NCI-H2196 (cell line): ENCODE measurements around the gene HDAC4.
"Not testable (repeated sequence)": the region's sequence is repeated elsewhere in the genome, so short reads cannot be mapped to it uniquely, and the experiment has no call there.

Experiments used
- DNase-seq: peaks from one replicate; lab custom pipeline; 2025; ENCODE audit not compliant: unreplicated experiment; lab: John Stamatoyannopoulos, UW

Gene HDAC4

DNA sequence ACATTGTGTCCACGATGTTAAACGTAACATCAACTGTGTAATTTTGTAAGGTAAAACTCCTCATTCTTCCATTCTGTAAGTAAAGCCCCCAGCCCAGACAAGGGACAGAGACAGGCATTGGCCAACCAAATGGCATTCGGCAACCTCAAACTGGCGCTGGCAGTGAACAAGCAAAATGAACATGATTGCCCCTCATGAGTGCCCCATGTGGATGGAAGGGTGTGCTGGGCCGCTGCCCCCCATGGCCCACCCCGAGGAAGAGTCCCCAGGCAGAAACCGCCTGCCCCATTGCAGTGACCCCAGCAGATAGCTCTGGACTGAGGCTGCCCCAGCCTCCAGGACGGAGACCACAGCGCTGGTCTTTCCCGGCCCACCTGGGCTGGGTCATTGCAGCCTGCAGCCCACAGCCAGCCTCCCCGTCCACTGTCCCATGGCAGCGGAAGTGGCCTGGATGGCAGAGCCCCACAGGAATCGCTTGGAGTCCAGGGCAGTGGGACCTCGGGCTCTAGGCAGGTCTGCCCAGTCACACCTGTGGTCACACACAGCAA, 220.2 kb downstream of the HDAC4 start:
- DNase-seq: no peak

DNA sequence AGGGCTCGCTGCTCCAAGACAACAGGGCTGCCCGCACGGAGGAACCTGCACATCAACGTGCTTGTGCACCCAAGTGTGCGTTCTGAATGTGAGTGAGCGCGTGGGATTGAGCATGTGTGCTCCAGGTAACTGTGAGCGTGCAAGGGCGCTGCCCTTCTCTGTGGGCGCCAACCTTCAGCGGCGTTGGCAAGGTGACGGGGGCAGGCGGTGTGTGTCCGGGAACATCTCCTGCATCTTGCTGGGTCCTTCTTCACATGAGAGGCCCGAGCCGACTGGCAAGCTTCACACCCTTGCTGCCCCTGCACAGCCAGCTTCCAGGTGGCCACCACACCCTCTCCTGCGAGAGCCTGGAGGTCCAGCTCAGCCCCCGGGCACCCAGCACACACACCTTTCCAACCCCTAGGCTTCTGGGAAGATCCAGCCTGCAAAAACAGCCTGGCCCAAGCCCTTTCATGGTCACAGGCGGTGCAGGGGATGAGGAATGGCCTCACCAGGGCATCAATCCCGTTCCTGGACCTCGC, 220.9 kb downstream of the HDAC4 start:
- DNase-seq: no peak

DNA sequence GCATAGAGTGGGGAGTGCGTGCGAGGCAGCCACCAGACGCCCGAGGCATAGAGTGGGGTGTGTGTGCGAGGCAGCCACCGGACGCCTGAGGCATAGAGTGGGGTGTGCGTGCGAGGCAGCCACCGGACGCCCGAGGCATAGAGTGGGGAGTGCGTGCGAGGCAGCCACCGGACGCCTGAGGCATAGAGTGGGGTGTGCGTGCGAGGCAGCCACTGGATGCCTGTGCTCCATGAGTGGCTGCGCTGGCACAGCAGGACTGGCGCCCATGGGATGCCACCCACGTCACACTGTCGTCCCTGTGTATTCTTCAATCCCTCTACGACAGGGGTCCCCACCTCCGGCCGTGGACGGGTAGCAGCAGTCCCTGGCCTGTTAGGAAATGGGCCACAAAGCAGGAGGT, 221.9 kb downstream of the HDAC4 start:
- no peak for DNase-seq

DNA sequence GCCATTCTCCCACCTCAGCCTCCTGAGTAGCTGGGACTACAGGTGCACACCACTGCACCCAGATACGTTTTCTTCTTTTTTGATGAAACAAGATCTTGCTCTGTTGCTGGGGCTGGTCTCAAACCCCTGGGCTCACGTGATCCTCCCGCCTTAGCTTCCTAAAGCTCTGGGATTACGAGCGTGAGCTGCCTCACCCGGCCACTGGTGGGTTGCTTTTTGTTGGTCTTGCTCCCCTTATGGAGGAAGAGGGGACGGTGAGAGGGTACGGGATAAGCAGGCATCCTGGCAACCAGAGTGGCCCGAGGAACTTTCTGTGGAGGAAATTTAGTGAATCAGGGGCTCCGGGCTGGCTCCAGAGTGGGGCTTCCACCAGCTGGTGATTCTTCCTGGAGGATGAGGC, 222.3 kb downstream of the HDAC4 start:
- no peak for DNase-seq

DNA sequence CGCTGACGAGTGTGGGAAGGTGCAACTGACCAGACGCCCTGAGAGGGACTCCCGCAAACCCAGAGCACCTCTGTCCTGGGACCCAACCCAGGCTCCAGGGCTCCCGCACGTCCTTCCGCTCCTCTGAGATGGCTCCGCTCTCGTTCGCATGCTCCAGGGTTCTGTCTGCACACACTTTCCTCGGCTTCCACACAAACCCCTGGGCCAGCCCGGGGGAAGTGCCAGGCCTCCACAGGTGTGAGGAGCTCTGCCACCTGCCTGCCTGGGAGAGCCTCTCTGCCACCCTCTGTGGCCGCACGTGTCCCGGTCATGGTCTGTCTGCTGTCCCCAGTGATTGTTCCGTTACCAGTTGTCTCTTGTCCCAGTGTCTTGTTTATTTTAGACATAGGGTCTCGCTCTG, 222.9 kb downstream of the HDAC4 start:
- no peak for DNase-seq

DNA sequence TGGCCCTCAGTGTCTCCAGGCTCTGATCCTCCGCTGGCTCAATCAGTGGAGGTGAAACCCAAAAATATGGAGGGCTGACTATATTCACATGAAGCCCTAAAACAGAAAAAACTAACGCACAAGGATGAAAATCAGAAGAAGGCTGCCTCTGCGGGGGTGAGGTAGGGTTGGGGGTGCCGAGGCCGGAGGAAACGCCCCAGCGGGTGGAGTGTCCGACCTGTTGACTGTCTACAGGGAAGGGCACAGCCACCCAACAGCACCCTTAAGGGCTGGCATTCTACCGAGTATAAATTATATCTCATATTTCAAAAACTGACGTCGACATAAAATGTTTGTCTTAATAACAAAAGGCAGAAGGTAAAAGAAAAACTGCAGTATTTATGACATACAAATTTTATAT, 223.5 kb downstream of the HDAC4 start:
- no peak for DNase-seq

DNA sequence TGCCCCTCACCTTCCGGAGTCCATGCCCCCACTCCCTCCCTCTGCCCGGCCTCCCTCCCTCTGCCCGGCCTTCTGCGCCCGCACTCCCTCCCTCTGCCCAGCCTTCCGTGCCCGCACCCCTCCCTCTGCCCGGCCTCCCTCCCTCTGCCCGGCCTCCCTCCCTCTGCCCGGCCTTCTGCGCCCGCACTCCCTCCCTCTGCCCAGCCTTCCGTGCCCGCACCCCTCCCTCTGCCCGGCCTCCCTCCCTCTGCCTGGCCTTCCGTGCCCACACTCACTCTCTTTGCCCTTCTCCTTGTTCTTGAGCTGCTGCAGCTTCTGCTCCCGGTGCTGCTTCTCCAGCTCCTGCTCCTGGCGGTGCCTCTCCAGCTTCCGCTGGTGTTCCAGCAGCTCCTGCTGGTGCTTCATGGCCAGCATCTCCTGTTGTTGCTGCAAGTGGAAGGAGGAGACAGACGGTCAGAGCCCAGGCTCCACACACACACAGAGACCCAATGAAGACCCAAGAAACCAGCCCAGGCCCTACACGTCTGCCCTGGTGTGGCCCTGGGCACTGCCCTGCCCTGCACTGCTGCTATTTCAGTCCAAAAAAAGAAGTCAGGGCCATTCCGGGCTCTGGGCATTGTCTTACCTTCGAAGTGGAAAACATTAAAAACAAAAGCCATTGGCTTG, 224.5 kb downstream of the HDAC4 start:
- DNase-seq: not testable (repeated sequence)

DNA sequence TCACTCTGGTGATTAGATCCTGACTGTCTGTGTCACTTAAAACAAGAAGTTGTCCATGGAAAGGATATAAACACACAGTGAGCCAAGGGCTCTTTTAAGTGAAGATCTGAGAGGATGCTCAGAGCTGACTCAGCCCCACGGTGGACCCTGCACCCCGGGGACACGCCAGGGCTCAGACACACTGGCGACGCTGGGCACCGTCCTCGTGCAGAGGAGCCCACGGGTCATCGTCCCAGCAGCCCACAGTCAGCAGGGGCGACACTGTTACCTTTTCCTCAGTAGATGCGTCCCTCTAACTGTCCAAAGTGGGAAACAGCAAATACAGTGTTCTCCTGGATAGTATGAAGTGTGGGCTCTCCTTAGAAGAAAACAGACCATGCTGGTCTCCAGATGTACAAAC, 225.6 kb downstream of the HDAC4 start:
- DNase-seq: no peak

DNA sequence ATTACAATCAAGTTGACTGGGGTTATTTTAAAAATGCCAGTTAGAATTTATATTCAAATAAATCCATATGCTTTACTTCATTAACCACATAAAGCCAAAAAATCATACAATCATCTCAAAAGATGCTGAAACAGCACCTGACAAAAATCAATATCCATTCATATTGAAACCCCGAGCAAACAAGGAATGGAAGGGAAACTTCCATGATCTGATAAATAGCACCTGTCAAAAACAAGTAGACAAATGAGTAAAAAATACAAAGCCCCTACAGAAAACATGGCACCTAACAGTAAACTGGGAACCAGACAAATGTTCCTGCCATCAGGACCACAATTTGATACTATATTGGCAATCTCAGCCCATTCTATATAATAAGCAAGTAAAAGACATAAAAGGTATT, 227.5 kb downstream of the HDAC4 start:
- DNase-seq: no peak

DNA sequence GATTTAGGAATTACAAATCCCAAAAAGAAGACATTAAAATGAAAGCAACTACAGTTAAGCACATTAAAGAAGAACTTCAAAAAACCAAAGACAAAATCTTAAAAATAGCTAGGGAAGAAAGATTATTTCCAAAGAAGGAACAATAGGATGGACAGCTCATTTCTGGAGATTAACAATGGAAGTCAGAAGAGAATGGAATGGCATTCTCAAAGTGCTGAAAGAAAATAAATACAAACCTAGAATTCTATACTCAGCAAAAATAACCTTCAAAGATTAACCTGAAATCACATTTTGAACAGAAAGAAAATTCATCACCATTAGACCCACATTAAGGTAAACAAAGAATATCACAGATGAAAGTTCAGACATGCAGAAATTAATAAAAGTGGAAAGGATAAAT, 229.2 kb downstream of the HDAC4 start:
- no peak for DNase-seq

DNA sequence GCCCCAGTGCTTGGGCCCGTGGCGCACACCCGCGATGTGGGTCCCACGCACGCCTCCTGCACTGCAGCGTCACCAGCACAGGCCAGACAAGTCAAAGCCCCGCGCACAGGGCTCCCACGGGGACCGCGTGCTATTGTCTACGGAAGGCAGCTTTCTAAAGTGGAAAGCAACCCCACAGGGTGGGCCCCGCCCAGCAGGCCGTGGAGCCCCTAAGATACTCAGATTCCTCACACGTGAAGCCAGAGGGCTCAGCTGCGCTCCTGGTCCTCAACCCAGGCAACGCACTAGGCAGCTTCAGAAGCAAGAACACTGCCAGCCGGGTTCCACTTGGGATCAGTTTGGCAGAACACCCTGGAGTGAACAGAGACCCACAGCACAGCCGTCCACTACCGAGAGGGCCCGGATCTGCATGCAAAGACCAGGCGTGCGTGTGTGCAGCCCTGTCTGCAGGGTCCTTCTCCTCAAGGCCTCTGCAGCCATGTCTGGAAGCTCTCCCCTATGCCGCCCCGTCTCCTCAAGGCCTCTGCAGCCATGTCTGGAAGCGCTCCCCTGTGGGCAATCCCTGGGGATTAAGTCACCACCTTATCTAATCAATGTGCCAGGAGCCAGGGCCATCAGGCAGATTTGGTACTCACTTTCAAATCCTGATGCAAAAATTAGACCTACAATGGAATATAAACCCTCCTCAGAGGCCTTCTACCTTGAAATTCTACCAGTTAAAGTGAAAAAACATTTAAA, 231.3 kb downstream of the HDAC4 start:
- no peak for DNase-seq

DNA sequence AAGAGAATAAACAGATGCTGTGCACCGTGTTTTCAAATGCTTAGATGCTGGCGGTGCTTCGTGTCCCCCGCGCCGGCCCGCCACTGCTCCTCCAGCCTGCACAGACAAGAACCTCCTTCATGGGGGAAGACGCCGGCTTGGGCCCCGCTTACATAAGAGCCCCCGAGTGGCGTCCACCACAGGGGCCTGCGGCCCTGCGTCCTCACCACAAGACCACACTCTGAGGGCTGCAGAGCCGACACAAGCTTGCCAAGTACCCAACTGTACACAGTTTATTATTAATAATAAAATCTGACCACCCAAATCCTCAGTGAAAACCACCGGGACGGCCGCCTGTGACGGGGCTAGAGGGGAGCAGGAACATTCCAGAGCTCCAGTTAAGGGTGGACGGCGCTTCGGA, 232.2 kb downstream of the HDAC4 start:
- no peak for DNase-seq

DNA sequence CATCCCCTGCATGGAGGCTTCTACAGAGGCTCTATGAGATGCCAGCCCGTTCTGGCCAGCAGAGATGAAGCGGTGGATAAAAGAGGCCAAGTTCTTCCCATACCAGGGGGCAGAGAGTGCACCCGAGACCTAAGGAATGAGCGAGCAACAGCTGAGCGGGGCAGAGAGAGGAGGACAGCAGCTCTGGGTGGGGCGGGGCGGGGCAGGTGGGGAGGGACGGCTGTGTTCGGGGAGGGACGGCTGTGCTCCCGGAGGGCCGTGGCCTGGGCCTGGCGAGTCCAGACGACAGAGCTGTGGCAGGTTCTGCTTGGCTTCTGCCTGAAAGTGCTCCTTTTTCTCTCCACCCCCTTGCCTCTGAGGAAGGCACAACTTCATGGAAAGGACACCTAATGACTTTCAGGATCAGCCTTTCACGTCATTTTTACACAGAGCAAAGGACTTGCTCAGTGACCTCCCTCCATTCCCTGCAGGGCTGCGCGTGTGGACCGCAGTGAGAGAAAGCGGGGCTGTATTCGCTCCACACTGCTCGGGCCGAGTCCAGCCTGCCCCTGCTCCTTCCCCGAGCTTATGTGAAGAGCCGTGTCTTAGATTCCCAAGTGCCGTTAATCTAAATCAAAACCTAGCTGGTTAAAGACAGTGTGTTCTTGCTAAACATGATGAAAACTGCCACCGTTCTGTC, 232.9 kb downstream of the HDAC4 start:
- DNase-seq: no peak

DNA sequence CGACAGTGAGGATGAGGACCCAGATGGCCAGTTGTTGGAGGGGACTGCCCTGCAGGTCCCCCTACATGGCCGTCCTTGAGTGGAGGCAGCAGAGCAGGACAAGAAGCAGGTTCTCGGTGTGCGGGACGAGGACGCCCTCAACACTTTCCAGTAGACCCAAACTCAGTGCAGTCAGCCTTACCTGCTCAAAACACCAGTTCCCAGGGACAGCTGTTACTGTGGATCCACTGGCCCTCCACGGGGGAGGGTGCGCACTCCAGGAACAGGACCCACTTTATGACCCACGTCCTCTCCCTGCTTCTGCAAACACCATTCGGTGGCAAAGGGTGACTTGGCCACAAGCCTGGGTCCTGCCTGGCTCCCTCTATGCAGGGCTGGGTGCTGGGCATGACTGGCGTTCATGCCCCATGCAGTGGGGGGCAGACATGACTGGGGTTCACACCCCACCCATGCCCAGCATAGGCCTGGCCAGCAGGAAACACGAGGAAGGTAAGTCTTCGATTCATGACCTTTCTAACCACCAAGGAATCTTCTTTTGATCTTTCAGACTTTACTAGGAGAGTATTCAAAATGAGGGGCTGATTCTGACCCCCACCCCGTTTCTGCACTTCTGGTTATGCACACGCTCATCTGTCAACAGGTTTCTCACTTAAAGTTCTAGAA, 233.7 kb downstream of the HDAC4 start:
- no peak for DNase-seq

DNA sequence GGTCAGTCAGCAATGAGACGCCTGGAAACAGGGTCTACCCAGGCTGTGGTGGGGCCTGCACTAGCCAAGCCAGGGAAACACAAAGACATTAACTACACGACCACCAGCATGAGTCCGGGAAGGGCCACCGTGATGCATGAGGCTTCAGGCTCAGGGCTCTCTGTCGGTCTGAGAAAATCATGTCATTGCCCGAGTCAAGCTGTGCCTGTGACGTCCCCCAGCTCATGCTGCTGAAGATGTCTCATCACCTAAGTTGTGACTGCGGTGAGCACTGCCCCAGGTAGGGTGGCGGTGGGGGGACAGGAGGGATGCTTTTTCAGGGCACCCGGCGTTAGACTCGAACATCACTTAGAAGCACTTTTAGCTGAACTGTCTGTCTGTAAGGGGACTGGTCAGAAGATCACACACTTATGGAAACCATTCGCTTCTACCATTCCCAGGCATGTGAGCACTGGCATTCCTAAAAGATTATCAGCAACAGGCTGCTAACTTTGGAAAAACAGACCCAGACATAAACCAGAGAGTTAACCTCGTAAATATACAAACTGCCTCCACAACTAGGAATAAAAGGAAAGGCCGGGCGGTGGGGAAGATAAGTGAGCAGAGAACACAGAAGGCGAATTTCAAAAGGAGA, 234.5 kb downstream of the HDAC4 start:
- no peak for DNase-seq

DNA sequence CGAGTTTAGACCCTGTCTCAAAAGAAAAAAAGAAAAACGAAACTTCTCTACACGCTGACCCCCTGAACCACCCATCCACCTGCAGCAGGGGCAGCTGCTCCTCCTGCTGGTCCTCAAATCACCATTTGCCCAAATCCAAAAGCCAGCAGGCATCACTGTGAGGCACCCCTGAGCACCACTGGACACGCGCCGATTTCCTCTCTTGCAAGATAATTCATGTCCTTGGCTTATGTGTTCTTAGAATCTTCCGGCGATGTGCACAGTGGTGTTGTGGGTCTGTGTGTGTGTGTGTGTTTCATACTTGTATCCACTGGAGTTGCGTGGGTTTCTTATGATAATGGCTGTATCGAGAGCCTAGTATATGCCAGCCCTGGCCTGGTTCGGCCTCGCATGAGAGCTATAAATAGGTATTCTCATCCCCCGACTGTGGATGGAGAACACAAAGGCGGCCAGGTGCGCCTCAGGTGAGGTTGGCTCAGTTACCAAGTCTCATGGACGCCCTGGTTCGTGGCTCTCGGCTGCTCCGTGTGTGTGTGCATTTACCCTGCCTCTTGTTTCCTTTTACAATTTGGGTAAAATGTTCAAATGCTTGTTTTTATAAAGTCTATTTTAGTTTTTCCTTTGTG, 235.5 kb downstream of the HDAC4 start:
- no peak for DNase-seq

DNA sequence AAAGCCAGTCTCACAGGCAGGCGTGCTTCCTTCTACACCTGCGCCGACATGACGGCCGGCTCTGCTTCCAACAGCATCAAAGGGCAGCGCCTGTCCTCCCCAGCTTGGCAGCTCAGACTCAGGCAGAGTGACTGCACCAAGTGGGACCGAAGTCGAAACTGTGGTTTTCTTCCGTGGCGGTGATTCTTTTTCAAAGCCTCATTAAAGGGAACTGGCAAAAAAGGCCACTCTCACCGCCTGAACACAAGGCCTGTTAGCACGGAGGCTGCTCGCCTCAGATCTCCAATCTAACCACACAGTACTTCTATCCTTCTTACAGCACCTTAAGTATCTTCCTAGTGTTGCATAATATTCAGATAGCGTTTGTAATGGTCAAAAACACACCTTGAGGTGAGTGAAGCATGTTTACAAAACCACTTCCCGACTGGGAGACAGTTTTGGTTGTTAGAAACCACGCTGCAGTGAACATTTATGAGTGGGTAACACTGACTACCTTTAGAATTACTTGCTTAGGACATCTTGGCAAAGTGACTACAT, 236.4 kb downstream of the HDAC4 start:
- no peak for DNase-seq

DNA sequence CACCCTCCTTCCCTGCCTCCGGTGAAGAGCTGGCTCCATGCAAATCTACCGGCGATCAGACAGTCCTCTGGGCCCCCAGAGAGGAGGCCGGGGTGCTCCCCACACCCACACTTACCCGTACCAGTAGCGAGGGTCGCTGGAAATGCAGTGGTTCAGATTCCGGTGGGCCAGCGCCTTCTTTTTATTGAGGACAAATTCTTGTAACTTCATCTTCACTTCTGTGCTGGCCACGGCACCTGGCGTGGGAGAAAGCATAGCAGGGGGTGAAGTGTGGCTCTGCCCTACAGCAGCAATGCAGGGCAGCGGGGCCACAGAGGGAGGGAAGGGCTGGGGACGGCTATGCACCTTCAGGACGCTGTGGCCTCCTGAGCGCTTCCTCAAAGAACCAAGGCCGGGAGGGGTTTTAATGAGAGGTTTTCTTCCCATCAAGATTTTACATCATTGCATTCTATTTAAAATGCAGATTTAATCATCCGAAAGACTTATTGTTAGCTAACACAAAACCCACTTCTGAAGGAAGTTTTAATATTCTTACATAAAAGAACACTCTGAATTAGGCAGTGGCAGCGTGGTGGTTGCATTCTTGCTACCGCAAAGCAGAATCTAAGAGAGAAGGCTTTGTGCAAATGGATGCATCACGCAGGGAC, 237.0 kb downstream of the HDAC4 start:
- DNase-seq: no peak

DNA sequence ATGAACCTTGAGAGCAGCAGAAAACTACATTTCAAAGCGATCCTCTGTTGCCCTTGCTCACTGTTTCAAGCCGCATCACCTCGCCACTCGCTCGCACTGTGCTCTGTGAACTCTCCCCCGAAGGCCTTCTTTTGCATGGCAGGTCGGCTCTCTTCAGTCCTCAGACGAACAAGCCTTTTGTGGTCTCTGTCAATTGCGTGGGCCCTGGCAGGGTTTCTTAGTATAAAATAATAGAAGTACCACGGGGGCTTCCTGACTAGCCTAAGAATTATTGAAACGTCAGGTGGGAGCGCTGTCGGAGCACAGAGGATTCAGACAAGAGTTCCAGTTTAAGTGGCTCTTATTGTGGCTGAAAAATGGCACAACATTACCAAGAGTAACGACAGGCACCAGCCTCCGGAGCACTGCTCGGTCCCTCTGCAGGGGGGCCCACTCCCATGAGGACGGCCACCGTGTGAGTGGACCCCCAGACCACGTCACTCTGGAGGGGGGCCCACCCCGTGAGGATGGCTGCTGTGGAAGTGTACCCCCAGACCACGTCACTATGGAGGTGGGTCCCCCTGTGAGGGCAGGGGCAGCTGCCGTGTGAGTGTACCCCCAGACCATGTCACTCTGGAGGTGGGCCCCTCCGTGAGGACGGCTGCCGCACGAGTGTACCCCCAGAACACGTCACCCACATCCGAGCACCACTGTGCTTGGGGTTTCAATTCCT, 237.7 kb downstream of the HDAC4 start:
- DNase-seq: no peak
